K562 (cell line): ENCODE results near the gene PRKCE. TPM values are rescaled to one million over a fixed set of nuclear protein-coding genes. Genes with fewer than 3 reads are reported as not detected.

Source experiments
- ATAC-seq: fragments of 200-7000 bp; cut with Tn5 transposase; 3 replicates; pipeline ENCODE4 v1.9.1; 2020; ENCODE audit warnings: moderate library complexity
- BruUV-seq: library from RNA; stranded (reverse); fragments of 400-500 nt; replicated peaks from 2 replicates; lab custom pipeline; 2021; lab: Mats Ljungman, UMichigan
- CTCF ChIA-PET: fragments of 300-600 bp; formaldehyde crosslinking; extraction: SDS; loops from one replicate; lab custom pipeline; 2021; ENCODE audit warnings: low intra/inter-chr PET ratio; lab: Yijun Ruan, JAX
- POLR2A ChIA-PET: fragments of 300-600, 350-650 bp; sonication (Branson Sonifier 250); formaldehyde crosslinking; extraction: SDS; loops from one replicate; lab custom pipeline; 2021; ENCODE audit warnings: antibody characterized with exemption, inconsistent platforms; lab: Yijun Ruan, JAX
- DNase-seq, 4 experiments: peaks; one replicate each; pipeline versions ENCODE4 v3.0.0 to v3.0.0-alpha.2; 2011 to 2018; ENCODE audit warnings: low spot score in 3 of 4, mixed read lengths in 3 of 4; ENCODE audit errors: extremely low read depth in 1 of 4
- FAIRE-seq: peaks from 2 replicates; lab custom pipeline; 2011; peaks lifted over from hg19 to GRCh38; lab: Jason Lieb, UNC
- H2AFZ ChIP-seq: 2 replicates; pipeline ENCODE4 v1.6.0; 2011; ENCODE audit warnings: low read depth, low read length, control low read depth, inconsistent platforms
- H3K27ac ChIP-seq: fragments of 200-600 bp; 3 replicates; pipeline ENCODE4 v1.8.0; 2011; ENCODE audit warnings: low read depth, mild to moderate bottlenecking, control low read depth, inconsistent platforms, low read length, moderate library complexity, mixed read lengths; ENCODE audit errors: extremely low read depth
- H3K27me3 ChIP-seq, 2 experiments: fragments of 300-600 bp in 1 of 2; 2 replicates in 1 of 2; 3 replicates in 1 of 2; pipeline versions ENCODE4 v1.6.0 to v1.8.0; 2011; ENCODE audit warnings: inconsistent platforms in 2 of 2, low read length in 2 of 2, mild to moderate bottlenecking in 1 of 2, mixed read lengths in 1 of 2, moderate library complexity in 1 of 2; ENCODE audit not compliant: control insufficient read depth in 2 of 2, insufficient read depth in 2 of 2
- H3K36me3 ChIP-seq: fragments of 300-600 bp; 3 replicates; pipeline ENCODE4 v1.8.0; 2011; ENCODE audit warnings: mild to moderate bottlenecking, low read length, inconsistent platforms; ENCODE audit not compliant: control insufficient read depth, insufficient read depth
- H3K4me1 ChIP-seq, 2 experiments: fragments of 200-600 bp in 1 of 2; replicated peaks in 1 of 2; 2 replicates in 1 of 2; 3 replicates in 1 of 2; pipeline versions ENCODE4 v1.5.1 to v1.8.0; 2011; ENCODE audit warnings: inconsistent platforms in 2 of 2, low read length in 2 of 2, mild to moderate bottlenecking in 1 of 2, mixed read lengths in 1 of 2, moderate library complexity in 1 of 2; ENCODE audit not compliant: control insufficient read depth in 2 of 2, insufficient read depth in 2 of 2
- H3K4me2 ChIP-seq: 2 replicates; pipeline ENCODE4 v1.6.1; 2011; ENCODE audit warnings: low read length, control low read depth, inconsistent platforms, mixed read lengths; ENCODE audit not compliant: insufficient read depth
- H3K4me3 ChIP-seq: fragments of 200-600 bp; sonication (generic), shearing (Covaris generic); 2 replicates; pipeline ENCODE4 v1.5.1; 2016; ENCODE audit warnings: control low read depth, inconsistent platforms
- H3K79me2 ChIP-seq: fragments of 200-600 bp; 3 replicates; pipeline ENCODE4 v1.8.0; 2011; ENCODE audit warnings: low read length, inconsistent platforms; ENCODE audit not compliant: control insufficient read depth, insufficient read depth
- H3K9ac ChIP-seq, 2 experiments: 2 replicates each; pipeline versions ENCODE4 v1.6.0 to v1.6.1; 2011; ENCODE audit warnings: low read depth in 2 of 2, low read length in 2 of 2, control low read depth in 1 of 2, inconsistent platforms in 1 of 2, mild to moderate bottlenecking in 1 of 2, mixed read lengths in 1 of 2; ENCODE audit not compliant: insufficient read depth in 1 of 2
- H3K9me1 ChIP-seq: one replicate; pipeline ENCODE4 v1.6.0; 2011; ENCODE audit warnings: inconsistent platforms, mild to moderate bottlenecking, low read length, moderate library complexity; ENCODE audit not compliant: control insufficient read depth, insufficient read depth
- H3K9me3 ChIP-seq: replicated peaks from 2 replicates; pipeline ENCODE4 v1.5.1; 2011; ENCODE audit warnings: low read depth, low read length, inconsistent platforms; ENCODE audit not compliant: control insufficient read depth, insufficient read depth
- H4K20me1 ChIP-seq: replicated peaks from 2 replicates; pipeline ENCODE4 v1.6.1; 2011; ENCODE audit warnings: low read length, inconsistent platforms, mixed read lengths; ENCODE audit not compliant: control insufficient read depth, insufficient read depth
- ADNP ChIP-seq: fragments of 200-800 bp; sonication (Bioruptor generic); IDR thresholded peaks from 2 replicates; pipeline ENCODE4 v1.6.1; 2016; ENCODE audit warnings: missing genetic modification characterization, missing compliant biosample characterization
- BRD9 ChIP-seq: fragments of 450-650 bp; IDR thresholded peaks from 2 replicates; pipeline ENCODE4 v1.6.1; 2018; ENCODE audit warnings: low read depth; ENCODE audit not compliant: partially characterized antibody
- DPF2 ChIP-seq: fragments of 450-650 bp; IDR thresholded peaks from 2 replicates; pipeline ENCODE4 v1.6.1; 2016
- ILK ChIP-seq: fragments of 450-650 bp; IDR thresholded peaks from 2 replicates; pipeline ENCODE4 v1.6.1; 2016; ENCODE audit warnings: missing genetic modification characterization, low read depth, mild to moderate bottlenecking, missing compliant biosample characterization, moderate library complexity, borderline replicate concordance
- KHSRP ChIP-seq: fragments of 450-650 bp; IDR thresholded peaks from 2 replicates; pipeline ENCODE4 v1.6.1; 2017
- PCBP1 ChIP-seq: fragments of 200-400 bp; formaldehyde crosslinking; IDR thresholded peaks from 2 replicates; pipeline ENCODE4 v1.6.1; 2018; ENCODE audit warnings: mild to moderate bottlenecking, low read depth, low read length; ENCODE audit not compliant: poor library complexity, severe bottlenecking
- SREBF2 ChIP-seq: sonication (generic); formaldehyde crosslinking; IDR thresholded peaks from 2 replicates; pipeline ENCODE4 v1.4.0; 2020; ENCODE audit warnings: mild to moderate bottlenecking, missing genetic modification reagents
- ZNF133 ChIP-seq: fragments of 250-450 bp; sonication (Bioruptor Pico); IDR thresholded peaks from 2 replicates; pipeline ENCODE4 v1.4.0; 2020; ENCODE audit warnings: mild to moderate bottlenecking
- ZNF347 ChIP-seq: fragments of 450-650 bp; formaldehyde crosslinking; IDR thresholded peaks from 2 replicates; pipeline ENCODE4 v1.4.0; 2020; ENCODE audit warnings: low read depth, mild to moderate bottlenecking, moderate library complexity
- ZNF436 ChIP-seq: fragments of 250-450, 450-650 bp; sonication (Bioruptor Pico); formaldehyde crosslinking; IDR thresholded peaks from 2 replicates; pipeline ENCODE4 v1.7.0; 2020; ENCODE audit warnings: mild to moderate bottlenecking
- ZNF586 ChIP-seq: fragments of 450-650 bp; formaldehyde crosslinking; conservative IDR thresholded peaks from 2 replicates; pipeline ENCODE4 v1.4.0; 2020; ENCODE audit warnings: mild to moderate bottlenecking, moderate library complexity
- WGBS: fragments of 100-300 bp; shearing (Covaris generic); methylation state at CpG from one replicate; pipeline ENCODE4 v1.1.6; 2016; ENCODE audit warnings: low coverage, mixed read lengths; ENCODE audit not compliant: insufficient coverage; ENCODE audit errors: missing lambda C conversion rate; 5-methylcytosine and 5-hydroxymethylcytosine counted together
- in situ Hi-C: fragments of 300-500 bp; cut with MboI; formaldehyde crosslinking; loops from 4 replicates; pipeline ENCODE4 v1.15.0; 2018; ENCODE audit warnings: inconsistent platforms, mixed read lengths
- intact Hi-C: fragments of 100-400 bp; cut with micrococcal nuclease; formaldehyde crosslinking; loops from 2 replicates; pipeline ENCODE4 v1.14.2; 2022
- polyA plus RNA-seq, 8 experiments: library from polyadenylated mRNA; depleted of rRNA in 4 of 8; stranded (reverse) in 5 of 8; unstranded in 3 of 8; fragments of >200 nt; fragmentation: Nextera tagmentation in 2 of 8; fragmentation: Illumina TruSeq in 1 of 8; extraction: Ambion mirVana in 2 of 8; extraction: Trizol in 1 of 8; gene quantifications; 2 replicates each; pipeline versions ENCODE4 v1.2.1 to v1.2.3, GENCODE V29; 2011 to 2014; ENCODE audit warnings: inconsistent platforms in 1 of 8, missing spikeins in 1 of 8
- total RNA-seq, 7 experiments: library from RNA; depleted of rRNA in 6 of 7; stranded (reverse); fragments of >200 nt in 6 of 7; fragmentation: Illumina TruSeq in 2 of 7; extraction: Trizol in 2 of 7; gene quantifications; 2 replicates each; pipeline versions ENCODE4 v1.2.1 to v1.2.3, GENCODE V29; 2011 to 2021; ENCODE audit warnings: low replicate concordance in 1 of 7
- TF ChIP-seq, protein P1 (sequence below), 3 experiments: fragments of 200-800 bp in 1 of 3; fragments of 250-450 bp in 1 of 3; fragments of 450-650 bp in 1 of 3; sonication (Bioruptor Pico) in 1 of 3; sonication (Bioruptor generic) in 1 of 3; formaldehyde crosslinking in 1 of 3; IDR thresholded peaks; 2 replicates each; pipeline versions ENCODE4 v1.6.1 to v1.8.0; 2016 to 2022; ENCODE audit warnings: mild to moderate bottlenecking in 2 of 3, missing genetic modification characterization in 2 of 3, missing compliant biosample characterization in 1 of 3, moderate library complexity in 1 of 3

The PRKCE gene
- total and polyA plus RNA-seq, 9 of the 15 experiments (the other 6 are each of a cell fraction or from before 2014, with no cell fraction given) = 0.06 to 1.0 (median 0.22) TPM; not detected in 1

DNA sequence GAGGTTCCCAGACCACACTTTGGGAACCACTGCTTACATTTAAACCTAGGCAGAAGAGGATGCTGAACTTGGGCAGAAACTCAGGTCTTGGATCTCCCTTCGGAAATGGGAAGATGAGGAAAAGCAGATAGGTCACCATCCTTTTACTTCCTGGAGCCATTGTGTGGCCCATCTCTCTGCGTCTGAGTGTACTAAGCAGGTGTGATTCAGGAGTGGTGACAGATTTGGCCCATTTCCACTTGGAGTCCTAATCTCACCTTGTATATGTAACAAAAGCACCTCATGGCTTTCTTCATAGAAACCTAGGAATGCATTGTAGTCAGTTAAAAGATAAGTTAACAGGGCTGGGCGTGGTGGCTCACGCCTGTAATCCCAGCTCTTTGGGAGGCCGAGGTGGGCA, 71.0 kb downstream of the PRKCE start:
- Histone ChIP-seq H3K4me1 (no peaks in the 10 kb centered on the region), H3K9me1 (no peaks in the 10 kb centered on the region), H3K27me3 (peaks cover 0 to 8% of the 10 kb centered on the region in 2 experiments; a peak in 1 of 5 replicates)
- CTCF ChIA-PET = no interaction called here
- no peak for ATAC-seq
- WGBS = 15% methylated on average over 5 of the region's 5 CpGs
- in situ Hi-C loops = no loop called here
- TF ChIP-seq DPF2 (no peak), SREBF2 (CRISPR knock-in tag) (no peak), ZNF347 (CRISPR knock-in tag) (no peak), ZNF436 (CRISPR knock-in tag) (no peak), ADNP (tag) (no peak), ZNF586 (CRISPR knock-in tag) (no peak), ZNF133 (CRISPR knock-in tag) (no peak), ILK (tag) (no peak), BRD9 (no peak), PCBP1 (no peak), KHSRP (no peak)
- TF ChIP-seq, protein P1, sequence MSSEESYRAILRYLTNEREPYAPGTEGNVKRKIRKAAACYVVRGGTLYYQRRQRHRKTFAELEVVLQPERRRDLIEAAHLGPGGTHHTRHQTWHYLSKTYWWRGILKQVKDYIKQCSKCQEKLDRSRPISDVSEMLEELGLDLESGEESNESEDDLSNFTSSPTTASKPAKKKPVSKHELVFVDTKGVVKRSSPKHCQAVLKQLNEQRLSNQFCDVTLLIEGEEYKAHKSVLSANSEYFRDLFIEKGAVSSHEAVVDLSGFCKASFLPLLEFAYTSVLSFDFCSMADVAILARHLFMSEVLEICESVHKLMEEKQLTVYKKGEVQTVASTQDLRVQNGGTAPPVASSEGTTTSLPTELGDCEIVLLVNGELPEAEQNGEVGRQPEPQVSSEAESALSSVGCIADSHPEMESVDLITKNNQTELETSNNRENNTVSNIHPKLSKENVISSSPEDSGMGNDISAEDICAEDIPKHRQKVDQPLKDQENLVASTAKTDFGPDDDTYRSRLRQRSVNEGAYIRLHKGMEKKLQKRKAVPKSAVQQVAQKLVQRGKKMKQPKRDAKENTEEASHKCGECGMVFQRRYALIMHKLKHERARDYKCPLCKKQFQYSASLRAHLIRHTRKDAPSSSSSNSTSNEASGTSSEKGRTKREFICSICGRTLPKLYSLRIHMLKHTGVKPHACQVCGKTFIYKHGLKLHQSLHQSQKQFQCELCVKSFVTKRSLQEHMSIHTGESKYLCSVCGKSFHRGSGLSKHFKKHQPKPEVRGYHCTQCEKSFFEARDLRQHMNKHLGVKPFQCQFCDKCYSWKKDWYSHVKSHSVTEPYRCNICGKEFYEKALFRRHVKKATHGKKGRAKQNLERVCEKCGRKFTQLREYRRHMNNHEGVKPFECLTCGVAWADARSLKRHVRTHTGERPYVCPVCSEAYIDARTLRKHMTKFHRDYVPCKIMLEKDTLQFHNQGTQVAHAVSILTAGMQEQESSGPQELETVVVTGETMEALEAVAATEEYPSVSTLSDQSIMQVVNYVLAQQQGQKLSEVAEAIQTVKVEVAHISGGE (CRISPR knock-in tag; IDR thresholded peaks at IDR 0.05) = no peak
- TF ChIP-seq, all 486 proteins: peak for 0
- Histone ChIP-seq H2AFZ (no peak overlapping the region), H3K9ac (no peak overlapping the region), H4K20me1 (no peaks in the 10 kb centered on the region), H3K4me3 (no peak overlapping the region), H3K79me2 (no peaks in the 10 kb centered on the region), H3K36me3 (no peaks in the 10 kb centered on the region), H3K27ac (no peak overlapping the region), H3K9me3 (no peaks in the 10 kb centered on the region), H3K4me2 (no peak overlapping the region)
- FAIRE-seq = no peak
- no peak for DNase-seq
- POLR2A ChIA-PET = no interaction called here
- intact Hi-C loops = no loop called here
- no TSS peak for BruUV-seq
